Transverse colon (tissue), 4 donors: ENCODE results near the gene MICAL2. TPM values are rescaled to one million over a fixed set of nuclear protein-coding genes. Genes with fewer than 3 reads are reported as not detected.

Source experiments
- DNase-seq: peaks from one replicate; pipeline ENCODE4 v3.0.0-alpha.2; 2019
- H3K27ac ChIP-seq, 4 donors: fragments of 200-600 bp; sonication (generic); 2 replicates each; pipeline ENCODE4 v1.5.1; 2016 to 2018; ENCODE audit warnings: inconsistent platforms in 4 of 4
- H3K27me3 ChIP-seq: fragments of 200-600 bp; sonication (generic); 2 replicates; pipeline ENCODE4 v1.5.1; 2017; ENCODE audit warnings: inconsistent platforms
- H3K36me3 ChIP-seq, 4 donors: fragments of 200-600 bp; sonication (generic); 2 replicates each; pipeline ENCODE4 v1.5.1; 2017 to 2019; ENCODE audit warnings: inconsistent platforms in 4 of 4
- H3K4me1 ChIP-seq, 4 donors: fragments of 200-600 bp; sonication (generic); 2 replicates each; pipeline ENCODE4 v1.5.1; 2017 to 2020; ENCODE audit warnings: inconsistent platforms in 4 of 4
- H3K4me3 ChIP-seq, 4 donors: fragments of 200-600 bp; sonication (generic); 1 replicate in 1 of 4; 2 replicates in 3 of 4; pipeline versions ENCODE4 v1.5.1 to v1.6.1; 2017 to 2019; ENCODE audit warnings: inconsistent platforms in 4 of 4
- H3K9me3 ChIP-seq, 2 donors: fragments of 200-600 bp; sonication (generic); 2 replicates each; pipeline ENCODE4 v1.5.1; 2017 to 2019; ENCODE audit warnings: inconsistent platforms in 2 of 2
- EP300 ChIP-seq: sonication (generic); formaldehyde crosslinking; IDR thresholded peaks from one replicate; pipeline ENCODE4 v1.6.1; 2017; ENCODE audit warnings: antibody characterized with exemption, low read depth
- POLR2A ChIP-seq: fragments of 450-650 bp; IDR thresholded peaks from one replicate; pipeline ENCODE4 v1.6.1; 2016; ENCODE audit warnings: antibody characterized with exemption, mild to moderate bottlenecking, moderate library complexity
- POLR2AphosphoS5 ChIP-seq, 3 donors: sonication (generic); formaldehyde crosslinking; IDR thresholded peaks; one replicate each; pipeline ENCODE4 v1.6.1; 2016; ENCODE audit warnings: antibody characterized with exemption in 3 of 3
- WGBS, 2 donors: methylation state at CpG; one replicate each; pipeline ENCODE4 v1.1.5; 2018; ENCODE audit warnings: low coverage in 1 of 2; 5-methylcytosine and 5-hydroxymethylcytosine counted together
- in situ Hi-C, 4 donors: fragments of 200-750 bp; cut with MboI; loops; one replicate each; pipeline versions ENCODE4 v1.15.0 to v1.15.1; 2017; ENCODE audit warnings: low sequenced_read_pairs in 3 of 4, low pct_ligation_motif_present in 1 of 4, low pct_unique_long_range_greater_than_20kb in 1 of 4
- intact Hi-C: fragments of 100-400 bp; cut with DNase I; formaldehyde crosslinking; loops from one replicate; pipeline ENCODE4 v1.15.1; 2023; ENCODE audit warnings: low total_unique reads
- total RNA-seq, 4 donors: library from RNA; depleted of rRNA; stranded (reverse); fragments of >200 nt; gene quantifications; one replicate each; pipeline ENCODE4 v1.1.0, GENCODE V29; 2016
- TF ChIP-seq, protein P1 (sequence below), 5 experiments: fragments of 200-600 bp in 3 of 5; fragments of 450-650 bp in 2 of 5; sonication (generic) in 3 of 5; IDR thresholded peaks; 1 replicate in 2 of 5; 2 replicates in 3 of 5; pipeline ENCODE4 v1.5.1; 2016 to 2017; ENCODE audit warnings: antibody characterized with exemption in 5 of 5, inconsistent platforms in 3 of 5, mild to moderate bottlenecking in 2 of 5, moderate library complexity in 1 of 5

The MICAL2 gene, protein sequence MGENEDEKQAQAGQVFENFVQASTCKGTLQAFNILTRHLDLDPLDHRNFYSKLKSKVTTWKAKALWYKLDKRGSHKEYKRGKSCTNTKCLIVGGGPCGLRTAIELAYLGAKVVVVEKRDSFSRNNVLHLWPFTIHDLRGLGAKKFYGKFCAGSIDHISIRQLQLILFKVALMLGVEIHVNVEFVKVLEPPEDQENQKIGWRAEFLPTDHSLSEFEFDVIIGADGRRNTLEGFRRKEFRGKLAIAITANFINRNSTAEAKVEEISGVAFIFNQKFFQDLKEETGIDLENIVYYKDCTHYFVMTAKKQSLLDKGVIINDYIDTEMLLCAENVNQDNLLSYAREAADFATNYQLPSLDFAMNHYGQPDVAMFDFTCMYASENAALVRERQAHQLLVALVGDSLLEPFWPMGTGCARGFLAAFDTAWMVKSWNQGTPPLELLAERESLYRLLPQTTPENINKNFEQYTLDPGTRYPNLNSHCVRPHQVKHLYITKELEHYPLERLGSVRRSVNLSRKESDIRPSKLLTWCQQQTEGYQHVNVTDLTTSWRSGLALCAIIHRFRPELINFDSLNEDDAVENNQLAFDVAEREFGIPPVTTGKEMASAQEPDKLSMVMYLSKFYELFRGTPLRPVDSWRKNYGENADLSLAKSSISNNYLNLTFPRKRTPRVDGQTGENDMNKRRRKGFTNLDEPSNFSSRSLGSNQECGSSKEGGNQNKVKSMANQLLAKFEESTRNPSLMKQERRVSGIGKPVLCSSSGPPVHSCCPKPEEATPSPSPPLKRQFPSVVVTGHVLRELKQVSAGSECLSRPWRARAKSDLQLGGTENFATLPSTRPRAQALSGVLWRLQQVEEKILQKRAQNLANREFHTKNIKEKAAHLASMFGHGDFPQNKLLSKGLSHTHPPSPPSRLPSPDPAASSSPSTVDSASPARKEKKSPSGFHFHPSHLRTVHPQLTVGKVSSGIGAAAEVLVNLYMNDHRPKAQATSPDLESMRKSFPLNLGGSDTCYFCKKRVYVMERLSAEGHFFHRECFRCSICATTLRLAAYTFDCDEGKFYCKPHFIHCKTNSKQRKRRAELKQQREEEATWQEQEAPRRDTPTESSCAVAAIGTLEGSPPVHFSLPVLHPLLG
- total RNA-seq, result 100 to 1,000 TPM; 309 to 483 (median 316) TPM

DNA sequence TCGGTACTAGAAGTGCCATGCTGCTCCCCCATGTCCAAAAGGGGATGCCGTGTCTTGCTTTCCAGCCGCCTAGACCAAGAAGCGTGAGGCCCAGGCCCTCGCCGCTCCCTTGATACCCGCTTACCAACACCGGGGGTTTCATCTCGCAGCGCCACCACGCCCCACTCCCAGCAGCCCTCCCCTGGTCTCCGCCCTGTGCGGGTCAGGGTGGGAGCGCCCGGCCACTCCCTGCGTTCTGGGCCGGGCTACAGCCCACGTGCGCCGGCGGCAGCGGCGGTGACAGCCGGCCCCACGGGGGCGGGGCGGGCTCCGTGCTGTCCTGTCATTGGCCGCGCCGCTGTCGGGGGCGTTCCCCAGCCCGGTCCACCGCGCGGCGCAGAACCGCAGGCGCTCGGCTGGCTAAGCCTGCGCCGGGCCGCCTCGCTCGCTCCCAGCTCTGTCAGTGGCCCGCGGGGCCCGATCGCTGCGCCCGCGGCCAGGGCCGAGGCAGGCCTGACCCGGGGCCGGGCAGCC is at the start of gene MICAL2:
TSS of gene MICAL2 (plus strand) at position 390 of the 513 bp plus-strand sequence. CDS start 51,566 bp downstream, outside the sequence.
- peaks cover 12 to 42% (median 28%) of the 10 kb centered on the region in 4 donors for H3K4me1 ChIP-seq
- intact Hi-C loops (loop anchor here (10.0 kb wide), 2 partner anchors 65 to 125 kb away; no protein-coding TSS in a partner anchor), in situ Hi-C loops (no loop called here)
- WGBS, 2 donors, result 6% methylated on average over 3 of the region's 56 CpGs; no CpG with 5 or more reads in 1 of the 2 donors
- H3K27ac ChIP-seq, result peak within 1 kb of the TSS; percentile 89 to 98 (median 95)
- peak; percentile 94 for DNase-seq
- peak within 1 kb of the TSS; percentile 65 to 97 (median 82) for H3K4me3 ChIP-seq
- no peaks in the 10 kb centered on the region for H3K27me3 ChIP-seq
- no peaks in the 10 kb centered on the region for H3K36me3 ChIP-seq
- TF ChIP-seq, protein P1, sequence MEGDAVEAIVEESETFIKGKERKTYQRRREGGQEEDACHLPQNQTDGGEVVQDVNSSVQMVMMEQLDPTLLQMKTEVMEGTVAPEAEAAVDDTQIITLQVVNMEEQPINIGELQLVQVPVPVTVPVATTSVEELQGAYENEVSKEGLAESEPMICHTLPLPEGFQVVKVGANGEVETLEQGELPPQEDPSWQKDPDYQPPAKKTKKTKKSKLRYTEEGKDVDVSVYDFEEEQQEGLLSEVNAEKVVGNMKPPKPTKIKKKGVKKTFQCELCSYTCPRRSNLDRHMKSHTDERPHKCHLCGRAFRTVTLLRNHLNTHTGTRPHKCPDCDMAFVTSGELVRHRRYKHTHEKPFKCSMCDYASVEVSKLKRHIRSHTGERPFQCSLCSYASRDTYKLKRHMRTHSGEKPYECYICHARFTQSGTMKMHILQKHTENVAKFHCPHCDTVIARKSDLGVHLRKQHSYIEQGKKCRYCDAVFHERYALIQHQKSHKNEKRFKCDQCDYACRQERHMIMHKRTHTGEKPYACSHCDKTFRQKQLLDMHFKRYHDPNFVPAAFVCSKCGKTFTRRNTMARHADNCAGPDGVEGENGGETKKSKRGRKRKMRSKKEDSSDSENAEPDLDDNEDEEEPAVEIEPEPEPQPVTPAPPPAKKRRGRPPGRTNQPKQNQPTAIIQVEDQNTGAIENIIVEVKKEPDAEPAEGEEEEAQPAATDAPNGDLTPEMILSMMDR (IDR thresholded peaks at IDR 0.05), result no peak
- peak; percentile 66 for TF ChIP-seq POLR2A
- peak; percentile 57 to 94 (median 89) for TF ChIP-seq POLR2AphosphoS5 (IDR thresholded peaks at IDR 0.05)
- no peaks in the 10 kb centered on the region for H3K9me3 ChIP-seq

DNA sequence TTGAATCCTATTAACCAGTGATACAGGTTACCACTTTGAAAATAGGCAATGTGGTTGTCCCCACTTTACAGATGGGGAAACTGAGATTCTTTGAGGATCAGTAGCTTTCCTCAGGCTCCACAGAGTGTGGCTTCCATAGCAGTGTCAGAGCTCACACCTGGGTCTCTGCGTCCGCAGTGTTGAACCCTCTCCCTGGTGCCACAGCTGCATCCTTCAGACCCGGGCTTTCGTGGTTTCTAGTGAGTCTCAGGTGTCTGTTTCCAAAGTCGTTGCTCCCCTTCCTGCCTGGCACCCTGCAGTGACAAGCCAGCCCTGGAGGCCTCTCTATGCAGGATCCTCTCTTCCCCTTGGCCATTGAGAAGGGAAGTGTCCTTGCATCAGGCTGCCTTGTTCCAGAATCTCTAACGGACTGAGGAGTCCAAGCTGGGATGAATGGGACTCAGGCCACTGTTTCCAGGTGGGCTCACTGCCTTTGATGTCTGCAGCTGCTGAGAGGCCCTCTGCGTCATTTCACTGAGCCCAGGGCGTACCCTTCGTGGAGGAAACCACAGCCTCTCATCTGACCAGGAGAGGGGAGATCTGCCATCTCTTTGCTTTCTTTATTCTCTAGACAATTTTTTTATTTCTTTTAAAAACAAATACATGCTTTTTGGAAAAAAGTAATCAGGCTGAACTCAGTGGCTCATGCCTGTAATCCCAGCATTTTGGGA is 48.4 kb upstream of the MICAL2 start:
- Histone ChIP-seq H3K9me3 (no peaks in the 10 kb centered on the region), H3K4me1 (peaks cover 6 to 21% (median 11%) of the 10 kb centered on the region in 4 donors), H3K36me3 (no peaks in the 10 kb centered on the region), H3K4me3 (no peak overlapping the region), H3K27me3 (no peaks in the 10 kb centered on the region), H3K27ac (no peak overlapping the region)
- WGBS, 2 donors, result 67 to 73% methylated on average over 4 to 9 of the region's 9 CpGs
- intact Hi-C loops, result no loop called here
- no peak for DNase-seq
- TF ChIP-seq POLR2AphosphoS5 (IDR thresholded peaks at IDR 0.05), result no peak
- TF ChIP-seq, protein P1 (IDR thresholded peaks at IDR 0.05), result no peak
- no peak for TF ChIP-seq EP300
- TF ChIP-seq POLR2A, result no peak
- in situ Hi-C loops, result loop anchor here in 3 of 4 donors (25.0 kb wide), 1 partner anchor 175 kb away; no protein-coding TSS in a partner anchor

DNA sequence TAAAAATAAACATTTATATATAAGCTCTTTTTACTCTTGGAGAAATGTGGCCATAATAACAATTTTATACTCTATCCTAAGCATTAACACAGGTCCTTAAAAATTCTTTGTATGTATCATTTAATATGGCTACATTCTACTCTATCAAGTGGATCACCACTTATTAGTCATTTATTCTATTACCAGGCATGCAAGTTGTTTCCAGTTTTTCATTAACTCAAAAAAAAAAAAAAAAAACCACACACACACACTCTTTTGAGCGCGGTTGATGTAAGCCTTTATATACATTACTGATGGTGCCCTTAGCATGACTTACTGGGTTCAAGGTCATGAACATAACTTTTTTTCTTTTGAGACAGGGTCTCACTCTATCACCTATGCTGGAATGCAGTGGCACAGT is 47.1 kb upstream of the MICAL2 start:
- Histone ChIP-seq H3K4me3 (no peak overlapping the region), H3K36me3 (no peaks in the 10 kb centered on the region), H3K27me3 (no peaks in the 10 kb centered on the region), H3K9me3 (no peaks in the 10 kb centered on the region), H3K4me1 (peaks cover 18 to 30% (median 23%) of the 10 kb centered on the region in 4 donors), H3K27ac (peak overlapping the region in 2 of 4 donors; percentile 33 to 35)
- DNase-seq, result no peak
- intact Hi-C loops, result no loop called here
- WGBS, 2 donors, result 68 to 93% methylated on average over 2 of the region's 2 CpGs
- TF ChIP-seq EP300, result no peak
- TF ChIP-seq, protein P1 (IDR thresholded peaks at IDR 0.05), result no peak
- no peak for TF ChIP-seq POLR2A
- no peak for TF ChIP-seq POLR2AphosphoS5 (IDR thresholded peaks at IDR 0.05)
- in situ Hi-C loops, result loop anchor here in 3 of 4 donors (25.0 kb wide), 1 partner anchor 174 kb away; no protein-coding TSS in a partner anchor
